HepG2 (cell line): ENCODE results near the gene SLC6A12. TPM values are rescaled to one million over a fixed set of nuclear protein-coding genes. Genes with fewer than 3 reads are reported as not detected.

Source experiments
- AFF4 ChIP-seq: sonication (generic); formaldehyde crosslinking; IDR thresholded peaks from 2 replicates; pipeline ENCODE4 v1.4.0; 2020; ENCODE audit warnings: missing genetic modification reagents
- CEBPB ChIP-seq: IDR thresholded peaks from 2 replicates; pipeline ENCODE4 v1.6.1; 2011; ENCODE audit warnings: low read depth, low read length, improper control_type of control experiment, borderline replicate concordance
- DPF2 ChIP-seq: sonication (generic); formaldehyde crosslinking; IDR thresholded peaks from 2 replicates; pipeline ENCODE4 v1.4.0; 2020; ENCODE audit warnings: mild to moderate bottlenecking, low read depth, missing genetic modification reagents, borderline replicate concordance
- HHEX ChIP-seq: IDR thresholded peaks from 2 replicates; pipeline ENCODE4 v1.6.1; 2016; ENCODE audit warnings: control low read depth
- MAX ChIP-seq: IDR thresholded peaks from 2 replicates; pipeline ENCODE4 v1.6.1; 2012; ENCODE audit warnings: inconsistent platforms
- MEIS2 ChIP-seq: sonication (generic); formaldehyde crosslinking; IDR thresholded peaks from 2 replicates; pipeline ENCODE4 v1.9.0; 2021; ENCODE audit warnings: mild to moderate bottlenecking, missing genetic modification reagents
- MTA1 ChIP-seq: sonication (generic); formaldehyde crosslinking; IDR thresholded peaks from 2 replicates; pipeline ENCODE4 v1.4.0; 2020; ENCODE audit warnings: missing genetic modification reagents, mild to moderate bottlenecking, borderline replicate concordance
- NCOR1 ChIP-seq: fragments of 200-600 bp; sonication (generic); IDR thresholded peaks from 2 replicates; pipeline ENCODE4 v1.7.0; 2017; ENCODE audit warnings: antibody characterized with exemption, low read length, borderline replicate concordance
- NR2F1 ChIP-seq, 2 experiments: fragments of 450-650 bp in 1 of 2; formaldehyde crosslinking in 1 of 2; IDR thresholded peaks; 2 replicates each; pipeline versions ENCODE4 v1.5.0 to v1.6.1; 2016 to 2020; ENCODE audit warnings: mild to moderate bottlenecking in 1 of 2, missing compliant biosample characterization in 1 of 2, missing genetic modification reagents in 1 of 2, moderate library complexity in 1 of 2
- NR3C1 ChIP-seq: sonication (generic); formaldehyde crosslinking; IDR thresholded peaks from 2 replicates; pipeline ENCODE4 v1.4.0; 2020; ENCODE audit warnings: missing genetic modification reagents
- PATZ1 ChIP-seq: sonication (generic); formaldehyde crosslinking; IDR thresholded peaks from 2 replicates; pipeline ENCODE4 v1.4.0; 2020; ENCODE audit warnings: missing genetic modification reagents
- SALL2 ChIP-seq: sonication (generic); formaldehyde crosslinking; IDR thresholded peaks from 2 replicates; pipeline ENCODE4 v1.8.1; 2023; ENCODE audit warnings: mild to moderate bottlenecking, missing genetic modification reagents, inconsistent platforms
- TBP ChIP-seq: sonication (generic); formaldehyde crosslinking; IDR thresholded peaks from 2 replicates; pipeline ENCODE4 v1.5.0; 2020; ENCODE audit warnings: missing genetic modification reagents
- THAP7 ChIP-seq: sonication (generic); formaldehyde crosslinking; IDR thresholded peaks from 2 replicates; pipeline ENCODE4 v1.8.1; 2023; ENCODE audit warnings: mild to moderate bottlenecking, missing genetic modification reagents
- TRAFD1 ChIP-seq: sonication (generic); formaldehyde crosslinking; IDR thresholded peaks from 2 replicates; pipeline ENCODE4 v1.5.1; 2020; ENCODE audit warnings: missing genetic modification reagents, mild to moderate bottlenecking, borderline replicate concordance
- ZFP36L1 ChIP-seq: sonication (generic); formaldehyde crosslinking; IDR thresholded peaks from 2 replicates; pipeline ENCODE4 v1.8.0; 2022; ENCODE audit warnings: mild to moderate bottlenecking, missing genetic modification reagents, moderate library complexity
- ZMYM2 ChIP-seq: sonication (generic); formaldehyde crosslinking; IDR thresholded peaks from 2 replicates; pipeline ENCODE4 v1.8.0; 2022; ENCODE audit warnings: mild to moderate bottlenecking, missing genetic modification reagents
- ZNF10 ChIP-seq: sonication (generic); formaldehyde crosslinking; IDR thresholded peaks from 2 replicates; pipeline ENCODE4 v1.4.0; 2020; ENCODE audit warnings: mild to moderate bottlenecking, low read depth, missing genetic modification reagents, borderline replicate concordance
- ZNF101 ChIP-seq: sonication (generic); formaldehyde crosslinking; IDR thresholded peaks from 2 replicates; pipeline ENCODE4 v1.4.0; 2020; ENCODE audit warnings: mild to moderate bottlenecking, low read depth, missing genetic modification reagents, borderline replicate concordance
- ZNF331 ChIP-seq: sonication (generic); formaldehyde crosslinking; IDR thresholded peaks from 2 replicates; pipeline ENCODE4 v1.4.0; 2020; ENCODE audit warnings: missing genetic modification reagents
- ZNF883 ChIP-seq: sonication (generic); formaldehyde crosslinking; IDR thresholded peaks from 2 replicates; pipeline ENCODE4 v1.5.1; 2020; ENCODE audit warnings: mild to moderate bottlenecking, missing genetic modification reagents; ENCODE audit errors: not compliant biosample characterization
- ZNF891 ChIP-seq: sonication (generic); formaldehyde crosslinking; IDR thresholded peaks from 2 replicates; pipeline ENCODE4 v1.5.0; 2020; ENCODE audit warnings: mild to moderate bottlenecking, missing genetic modification reagents
- polyA plus RNA-seq, 8 experiments: library from polyadenylated mRNA; depleted of rRNA in 3 of 8; stranded (reverse) in 7 of 8; unstranded in 1 of 8; fragments of >200 nt; fragmentation: Illumina TruSeq in 4 of 8; extraction: Trizol in 4 of 8; gene quantifications; 2 replicates each; pipeline versions ENCODE4 v1.2.1 to v1.2.3, GENCODE V29; 2011 to 2016; ENCODE audit warnings: low read depth in 4 of 8, missing spikeins in 1 of 8, mixed read lengths in 1 of 8; ENCODE audit not compliant: insufficient read depth in 1 of 8
- total RNA-seq, 5 experiments: library from RNA; depleted of rRNA; stranded (reverse); fragments of >200 nt; fragmentation: Illumina TruSeq; extraction: Trizol; gene quantifications; 2 replicates each; pipeline ENCODE4 v1.2.3, GENCODE V29; 2016; ENCODE audit warnings: low read depth in 1 of 5

The SLC6A12 gene
- total and polyA plus RNA-seq, 2 of the 13 experiments (the other 11 are each of a cell fraction or from before 2014, with no cell fraction given): 3.7 to 18.8 TPM

- TF ChIP-seq HHEX (CRISPR knock-in tag): no peak
- TF ChIP-seq DPF2 (CRISPR knock-in tag): no peak
- TF ChIP-seq TRAFD1 (CRISPR knock-in tag): no peak
- TF ChIP-seq TBP: no peak
- TF ChIP-seq ZNF331 (CRISPR knock-in tag): no peak
- TF ChIP-seq ZFP36L1 (CRISPR knock-in tag): no peak
- TF ChIP-seq MAX: peak; percentile 69
- TF ChIP-seq ZNF10 (CRISPR knock-in tag): no peak
- no peak for TF ChIP-seq SALL2
- TF ChIP-seq NR3C1 (CRISPR knock-in tag): no peak
- no peak for TF ChIP-seq MTA1 (CRISPR knock-in tag)
- no peak for TF ChIP-seq CEBPB
- TF ChIP-seq THAP7 (CRISPR knock-in tag): no peak
- 0 out of 2 replicates have a peak, but pooled peaks have one; percentile 14 for TF ChIP-seq NCOR1
- no peak for TF ChIP-seq NR2F1 (CRISPR knock-in tag; IDR thresholded peaks at IDR 0.05)
- peak; percentile 73; the same call in 1 of the 2 replicates for TF ChIP-seq ZNF891 (CRISPR knock-in tag)
- no peak for TF ChIP-seq ZMYM2 (CRISPR knock-in tag)
- TF ChIP-seq ZNF883 (CRISPR knock-in tag): no peak
- TF ChIP-seq MEIS2 (CRISPR knock-in tag): no peak
- TF ChIP-seq ZNF101 (CRISPR knock-in tag): no peak
- no peak for TF ChIP-seq AFF4
- TF ChIP-seq PATZ1 (CRISPR knock-in tag): no peak
Observed at GRCh38 chr12:145369-145960, 68.5 kb downstream of the SLC6A12 start (continued).
